OCI-LY3 (cell line): Measurements from ENCODE around the gene ADGRB3.
"Not testable (repeated sequence)": the region's sequence is repeated elsewhere in the genome, so short reads cannot be mapped to it uniquely, and the experiment has no call there.

Experiments
- CTCF ChIP-seq: fragments of 200-600, 300-600 bp; sonication (generic); IDR thresholded peaks from 2 replicates; pipeline ENCODE4 v1.5.1; 2014; ENCODE audit warnings: antibody characterized with exemption, low read length, low read depth
- EZH2phosphoT487 ChIP-seq: fragments of 200-600 bp; shearing (Covaris generic); IDR thresholded peaks from 2 replicates; pipeline ENCODE4 v1.6.1; 2018; ENCODE audit warnings: antibody characterized with exemption, mixed run types, low read depth

GRCh38 chr6:68676094-68676493 is 41.0 kb downstream of the ADGRB3 start:
- TF ChIP-seq CTCF, EZH2phosphoT487: not testable (repeated sequence)
